Dermis lymphatic vessel endothelial cell (primary cell): ENCODE results near the gene ABCC8. TPM values are rescaled to one million over a fixed set of nuclear protein-coding genes. Genes with fewer than 3 reads are reported as not detected.

Experiments
- total RNA-seq: library from RNA; depleted of rRNA; stranded (reverse); fragments of >200 nt; gene quantifications from 2 replicates; pipeline ENCODE4 v1.2.1, GENCODE V29; 2014

The ABCC8 gene
- total RNA-seq, result not detected in 2 replicates

DNA sequence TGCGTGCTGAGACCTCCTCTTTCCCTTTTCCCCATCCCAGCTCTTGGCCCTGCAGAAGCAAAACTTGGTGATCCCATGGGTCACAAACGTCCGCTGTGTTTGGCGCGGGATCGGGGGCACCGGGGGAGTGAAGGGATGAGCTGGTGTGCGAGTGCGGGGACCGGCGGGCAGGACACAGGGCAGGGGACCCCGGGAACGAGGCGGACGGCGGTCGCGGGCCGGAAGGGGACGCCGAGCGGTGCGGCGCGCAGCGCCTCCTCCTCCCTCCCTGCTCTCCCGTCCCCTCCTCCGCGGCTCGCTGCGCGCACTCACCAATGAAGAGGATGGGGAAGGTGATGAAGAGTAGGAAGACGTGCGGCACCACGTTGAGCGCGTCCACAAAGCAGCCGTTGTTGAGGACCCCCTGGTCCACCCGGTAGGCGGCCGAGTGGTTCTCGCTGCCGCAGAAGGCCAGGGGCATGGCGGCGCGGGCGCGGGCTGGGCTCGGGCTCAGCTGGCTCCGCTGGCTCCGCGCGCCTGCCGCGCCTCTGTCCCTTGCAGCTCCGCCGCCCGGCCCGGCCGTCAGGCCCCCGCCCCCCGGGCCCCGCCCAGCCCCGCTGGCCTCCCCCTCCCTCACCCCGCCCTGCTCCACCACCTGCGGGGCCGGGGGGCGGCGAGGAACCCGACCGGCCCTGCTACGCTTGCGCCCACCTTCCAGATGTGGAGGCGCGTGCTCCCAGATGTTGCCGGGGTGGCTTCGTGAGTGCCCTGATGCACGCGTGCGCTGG is at the start of gene ABCC8:
ABCC8 (minus strand) TSS at position 529 of the 767 bp plus-strand sequence; CDS start at position 460, 69 bp downstream.

GRCh38 chr11:17388609-17389210 is 87.9 kb downstream of the ABCC8 start, which contains the start of gene KCNJ11:
KCNJ11 (minus strand) TSS chr11:17388659; CDS start chr11:17388091, 568 bp downstream.

GRCh38 chr11:17351510-17352176 is 125.0 kb downstream of the ABCC8 start, which contains the start of gene NCR3LG1:
NCR3LG1 (plus strand) TSS chr11:17351800; CDS start chr11:17351970, 170 bp downstream.

Other genes starting within 250 kb of the ABCC8 start
- gene NUCB2, start 200.1 kb downstream of the ABCC8 start, total RNA-seq, result 47.9 and 65.2 TPM in 2 replicates
- gene NCR3LG1, start 125.0 kb downstream of the ABCC8 start, total RNA-seq, result 0.26 and 0.43 TPM in 2 replicates
- gene KCNJ11, start 88.2 kb downstream of the ABCC8 start, total RNA-seq, result 0.65 and 1.1 TPM in 2 replicates
- gene USH1C, start 67.6 kb upstream of the ABCC8 start, total RNA-seq, result not detected in 2 replicates
- not detected in 2 replicates for gene OTOG, start 70.4 kb upstream of the ABCC8 start, total RNA-seq
- gene MYOD1, start 242.7 kb upstream of the ABCC8 start, total RNA-seq, result not detected in 2 replicates